Measurements from ENCODE around the gene HNRNPUL1. TPM values are rescaled to one million over a fixed set of nuclear protein-coding genes. Genes with fewer than 3 reads are reported as not detected.

The HNRNPUL1 gene
- total and polyA plus RNA-seq, 9 of the 15 experiments (the other 6 are each of a cell fraction or from before 2014, with no cell fraction given) = 7.3 to 211 (median 85.0) TPM

GRCh38 chr19:41321600-41322270, 57.6 kb downstream of the HNRNPUL1 start (continued):
- TF ChIP-seq ZBTB11 (CRISPR knock-in tag; IDR thresholded peaks at IDR 0.05) (peak in 1 of 3 experiments; percentile 13; a peak in 1 of 6 replicates), ZMIZ1 (IDR thresholded peaks at IDR 0.05; ENCODE audit: low read depth in 2 of 2, low read length in 2 of 2) (0 out of 4 replicates have a peak, but pooled peaks of 1 of the 2 experiments have one; percentile 32), CREB1 (IDR thresholded peaks at IDR 0.05) (peak; percentile 77), CREB1 (CRISPR knock-in tag; IDR thresholded peaks at IDR 0.05) (peak; percentile 91), KDM1A (IDR thresholded peaks at IDR 0.05) (peak; percentile 53 to 76; a peak in 3 of 4 replicates), KLF16 (IDR thresholded peaks at IDR 0.05) (peak; percentile 44; the same call in 1 of the 2 replicates), GATAD2B (IDR thresholded peaks at IDR 0.05; ENCODE audit: borderline replicate concordance) (no peak), ZNF140 (CRISPR knock-in tag; IDR thresholded peaks at IDR 0.05) (no peak), E2F3 (CRISPR knock-in tag; IDR thresholded peaks at IDR 0.05) (no peak), XRCC5 (IDR thresholded peaks at IDR 0.05; ENCODE audit: low read depth, low read length) (peak; percentile 75; the same call in 1 of the 2 replicates), ZNF639 (CRISPR knock-in tag; conservative IDR thresholded peaks at IDR 0.05 in 1 of 2, IDR thresholded peaks at IDR 0.05 in 1 of 2) (peak in 1 of 2 experiments; percentile 43; a peak in 1 of 4 replicates), PYGO2 (tag; IDR thresholded peaks at IDR 0.05) (no peak), MLLT1 (IDR thresholded peaks at IDR 0.05) (peak in 1 of 2 experiments; percentile 81; a peak in 2 of 4 replicates), NFATC3 (IDR thresholded peaks at IDR 0.05) (no peak), MTA3 (IDR thresholded peaks at IDR 0.05; ENCODE audit: borderline replicate concordance) (peak; percentile 42; the same call in 1 of the 2 replicates)

Data from K562 (cell line).